ENCODE data around the gene LAGE3. TPM values are rescaled to one million over a fixed set of nuclear protein-coding genes. Genes with fewer than 3 reads are reported as not detected.

The LAGE3 gene
- polyA plus RNA-seq, 1 donor (not counting 4 experiments of a cell fraction or from before 2014, with no cell fraction given), result 9.3 TPM

GRCh38 chrX:154441984-154442707 is 36.9 kb downstream of the LAGE3 start:
- H3K4me1 ChIP-seq (ENCODE audit: control insufficient read depth, extremely low read depth, insufficient read depth, low read length), result peaks cover 17% of the 10 kb centered on the region
- H3K27me3 ChIP-seq (ENCODE audit: control insufficient read depth, extremely low read depth, insufficient read depth, low read length), result no peaks in the 10 kb centered on the region
- H4K20me1 ChIP-seq (ENCODE audit: control insufficient read depth, extremely low read depth, insufficient read depth, low read length), result peaks cover 5% of the 10 kb centered on the region
- peaks cover 4% of the 10 kb centered on the region for H3K9me3 ChIP-seq (ENCODE audit: control insufficient read depth, low read depth, low read length)
- no peak overlapping the region for H3K4me3 ChIP-seq (ENCODE audit: control insufficient read depth in 2 of 3, extremely low read depth in 1 of 3, insufficient read depth in 2 of 3, low read depth in 1 of 3, low read length in 3 of 3)
- dilution Hi-C loops (cut with MboI; ENCODE audit: extremely low pct_ligation_motif_present, low sequenced_read_pairs), result no loop called here
- FAIRE-seq (no peak), DNase-seq (ENCODE audit: low read depth, low spot score) (peak; percentile 15)
- H3K9me1 ChIP-seq (ENCODE audit: control insufficient read depth, extremely low read depth, insufficient read depth, low read length), result no peaks in the 10 kb centered on the region
- peaks cover 1 to 7% of the 10 kb centered on the region in 2 experiments for H3K36me3 ChIP-seq (ENCODE audit: control insufficient read depth in 2 of 2, extremely low read depth in 1 of 2, insufficient read depth in 2 of 2, low read length in 2 of 2)
- peaks cover 23% of the 10 kb centered on the region for H3K79me2 ChIP-seq (ENCODE audit: control insufficient read depth, insufficient read depth, low read length)
- no peak overlapping the region for H3K9ac ChIP-seq (ENCODE audit: control insufficient read depth, extremely low read depth, insufficient read depth, low read length)
- H3K4me2 ChIP-seq (ENCODE audit: control insufficient read depth, extremely low read depth, insufficient read depth, low read depth, low read length), result no peak overlapping the region
- no peak overlapping the region for H2AFZ ChIP-seq (ENCODE audit: control insufficient read depth, low read length)
- H3K27ac ChIP-seq (ENCODE audit: control insufficient read depth, insufficient read depth, low read length), result no peak overlapping the region
- TF ChIP-seq EZH2 (IDR thresholded peaks at IDR 0.05; ENCODE audit: low read length), result no peak
- TF ChIP-seq CTCF (optimal IDR thresholded peaks at IDR 0.05 in 1 of 3, IDR thresholded peaks at IDR 0.05 in 1 of 3, conservative IDR thresholded peaks at IDR 0.05 in 1 of 3; ENCODE audit: extremely low read depth in 1 of 3, insufficient read depth in 2 of 3, low read length in 3 of 3), result no peak

DNA sequence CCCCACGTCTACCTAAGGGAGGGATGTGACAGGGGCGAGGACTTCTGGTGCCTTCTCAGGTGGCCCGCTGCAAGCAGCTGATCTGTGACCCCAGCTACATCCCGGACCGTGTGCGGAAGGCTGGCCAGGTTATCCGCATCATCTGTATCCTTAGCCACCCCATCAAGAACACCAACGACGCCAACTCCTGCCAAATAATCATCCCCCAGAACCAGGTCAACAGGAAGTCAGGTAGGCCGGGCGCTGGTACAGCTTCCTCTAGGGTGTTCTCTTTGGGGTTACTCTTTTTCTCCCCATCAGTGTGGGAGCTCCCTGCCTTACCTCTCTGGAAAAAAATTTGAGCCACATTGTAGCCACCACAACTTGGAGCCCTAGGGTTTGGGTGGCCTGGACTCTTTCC is 37.5 kb downstream of the LAGE3 start:
- no peak for FAIRE-seq
- DNase-seq (ENCODE audit: low read depth, low spot score), result no peak

More for the DNA sequence above, 37.5 kb downstream of the LAGE3 start:
- no peak overlapping the region for H3K27ac ChIP-seq (ENCODE audit: control insufficient read depth, insufficient read depth, low read length)
- H3K9me3 ChIP-seq (ENCODE audit: control insufficient read depth, low read depth, low read length), result peaks cover 4% of the 10 kb centered on the region
- peaks cover 17% of the 10 kb centered on the region for H3K4me1 ChIP-seq (ENCODE audit: control insufficient read depth, extremely low read depth, insufficient read depth, low read length)
- H3K9ac ChIP-seq (ENCODE audit: control insufficient read depth, extremely low read depth, insufficient read depth, low read length), result no peak overlapping the region
- H3K27me3 ChIP-seq (ENCODE audit: control insufficient read depth, extremely low read depth, insufficient read depth, low read length), result no peaks in the 10 kb centered on the region
- H3K36me3 ChIP-seq (ENCODE audit: control insufficient read depth in 2 of 2, extremely low read depth in 1 of 2, insufficient read depth in 2 of 2, low read length in 2 of 2), result peaks cover 1 to 7% of the 10 kb centered on the region in 2 experiments
- TF ChIP-seq CTCF (optimal IDR thresholded peaks at IDR 0.05 in 1 of 3, IDR thresholded peaks at IDR 0.05 in 1 of 3, conservative IDR thresholded peaks at IDR 0.05 in 1 of 3; ENCODE audit: extremely low read depth in 1 of 3, insufficient read depth in 2 of 3, low read length in 3 of 3), result no peak
- no peak for TF ChIP-seq EZH2 (IDR thresholded peaks at IDR 0.05; ENCODE audit: low read length)
- peaks cover 24% of the 10 kb centered on the region for H3K79me2 ChIP-seq (ENCODE audit: control insufficient read depth, insufficient read depth, low read length)
- no peak overlapping the region for H3K4me2 ChIP-seq (ENCODE audit: control insufficient read depth, extremely low read depth, insufficient read depth, low read depth, low read length)
- H3K9me1 ChIP-seq (ENCODE audit: control insufficient read depth, extremely low read depth, insufficient read depth, low read length), result no peaks in the 10 kb centered on the region
- peaks cover 5% of the 10 kb centered on the region for H4K20me1 ChIP-seq (ENCODE audit: control insufficient read depth, extremely low read depth, insufficient read depth, low read length)
- no peak overlapping the region for H2AFZ ChIP-seq (ENCODE audit: control insufficient read depth, low read length)
- no peak overlapping the region for H3K4me3 ChIP-seq (ENCODE audit: control insufficient read depth in 2 of 3, extremely low read depth in 1 of 3, insufficient read depth in 2 of 3, low read depth in 1 of 3, low read length in 3 of 3)
- dilution Hi-C loops (cut with MboI; ENCODE audit: extremely low pct_ligation_motif_present, low sequenced_read_pairs), result no loop called here
